A549 treated with CORT108297 at 1 μM for 4 hours (cell line): ENCODE data around the gene GMPS. TPM values are rescaled to one million over a fixed set of nuclear protein-coding genes. Genes with fewer than 3 reads are reported as not detected.

Source experiments
- total RNA-seq: library from RNA; stranded (reverse); fragments of 200-300 nt; extraction: Qiagen RNA extraction; gene quantifications from 5 replicates; pipeline ENCODE4 v1.2.3, GENCODE V29; 2022

Gene GMPS
- 73.7 to 106 TPM (median 81.6 TPM) in 5 replicates for total RNA-seq

GRCh38 chr3:155870133-155870944 is at the start of gene GMPS:
GMPS (plus strand) TSS chr3:155870650; CDS start chr3:155870871, 221 bp downstream.

DNA sequence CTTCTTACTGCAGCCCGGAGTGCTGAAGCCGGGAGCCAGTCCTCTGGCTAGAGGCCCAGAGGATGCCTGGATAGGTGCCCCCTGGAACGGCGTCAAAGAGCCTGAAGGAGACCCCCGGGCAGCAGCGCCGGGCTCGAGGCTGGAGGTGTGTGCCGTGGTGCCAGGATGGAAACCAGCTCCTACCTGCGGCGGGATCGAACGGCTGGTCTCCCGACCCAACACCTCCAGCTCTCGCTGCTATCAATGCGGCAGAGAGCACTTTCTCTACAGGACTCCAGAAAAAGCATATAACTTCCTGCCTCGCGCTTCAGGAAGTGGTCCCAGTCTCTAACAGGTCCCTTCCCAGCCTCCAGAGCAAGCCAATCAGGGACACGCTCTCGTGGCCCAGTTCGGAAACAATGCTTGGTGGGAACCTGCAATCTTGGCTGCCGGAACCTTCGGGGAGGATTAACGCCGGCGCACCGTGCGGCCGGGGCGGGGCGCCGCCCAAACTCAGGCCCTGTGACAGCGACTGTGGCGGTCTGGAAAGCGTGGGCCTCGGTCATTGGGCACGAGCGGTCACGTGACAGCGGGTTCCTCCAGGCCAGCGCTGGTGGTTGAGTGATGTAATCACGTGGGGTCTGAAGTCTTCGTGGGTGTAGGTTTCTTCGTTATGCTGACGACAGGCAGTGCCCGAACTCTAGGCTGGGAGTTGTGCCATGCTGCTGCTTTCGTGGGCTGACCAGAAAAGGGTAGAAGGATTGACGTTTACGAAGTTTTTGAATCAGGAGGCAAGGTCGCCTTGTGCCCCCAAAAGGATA is 16.1 kb upstream of the GMPS start, which contains the start of gene SLC33A1:
Gene SLC33A1, minus strand, starts transcription at position 287 of the 800 bp plus-strand sequence. CDS start 430 bp downstream, outside the sequence.

Other genes starting within 250 kb of the GMPS start
- gene PLCH1, start 125.6 kb upstream of the GMPS start, total RNA-seq = 0.95 to 1.2 TPM (median 1.0 TPM) in 5 replicates
- gene C3orf33, start 64.4 kb upstream of the GMPS start, total RNA-seq = 6.2 to 7.7 TPM (median 6.7 TPM) in 5 replicates
- gene SLC33A1, start 16.2 kb upstream of the GMPS start, total RNA-seq = 15.5 to 17.4 TPM (median 16.1 TPM) in 5 replicates
- gene KCNAB1, start 249.9 kb downstream of the GMPS start, total RNA-seq = not detected in 5 replicates